ENCODE measurements around the gene SF3A2. TPM values are rescaled to one million over a fixed set of nuclear protein-coding genes. Genes with fewer than 3 reads are reported as not detected.

Gene SF3A2
- total and polyA plus RNA-seq, 2 experiments from 2014 or later, result 67.7 to 128 TPM

DNA sequence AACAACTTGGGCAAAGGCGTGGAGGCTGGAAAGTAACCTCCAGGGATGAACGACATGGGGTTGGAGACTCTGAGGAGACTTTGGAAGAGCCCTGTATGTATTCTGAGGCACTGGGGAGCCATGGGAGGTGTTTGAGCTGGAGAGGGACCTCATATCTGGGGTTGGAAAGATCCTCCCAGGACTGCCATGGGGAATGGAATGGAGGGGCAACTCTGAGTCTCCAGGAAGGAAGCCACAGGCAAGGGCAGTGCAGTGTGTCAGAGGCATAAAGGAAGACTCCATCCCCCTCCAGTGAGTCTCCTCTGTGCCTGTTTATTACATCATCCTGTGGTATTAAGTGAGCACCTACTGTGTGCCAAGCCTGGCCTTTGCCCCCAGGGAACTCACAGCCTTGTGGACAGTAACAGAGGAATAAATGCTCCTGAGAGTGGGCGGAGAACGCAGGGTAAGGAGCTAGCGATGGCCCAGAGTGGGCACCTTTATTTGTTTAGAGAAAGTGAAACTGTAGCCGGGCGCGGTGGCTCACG is 37.6 kb downstream of the SF3A2 start:
- Histone ChIP-seq H3K27ac (ENCODE audit: low read depth) (0 out of 2 replicates have a peak overlapping the region, but pooled peaks have one; percentile 9), H3K9me2 (ENCODE audit: insufficient read depth) (no peaks in the 10 kb centered on the region), H3F3A (replicated peaks; ENCODE audit: low read depth) (peaks cover 37% of the 10 kb centered on the region), H3K4me2 (no peak overlapping the region), H2AFZ (no peak overlapping the region), H4K20me1 (replicated peaks; ENCODE audit: insufficient read depth) (peaks cover 27% of the 10 kb centered on the region), H3K79me2 (replicated peaks; ENCODE audit: insufficient read depth) (peaks cover 47% of the 10 kb centered on the region), H3K27me3 (ENCODE audit: insufficient read depth) (no peaks in the 10 kb centered on the region), H3K4me1 (ENCODE audit: insufficient read depth) (peaks cover 18% of the 10 kb centered on the region), H3K4me3 (no peak overlapping the region), H3K36me3 (ENCODE audit: insufficient read depth) (peaks cover 4% of the 10 kb centered on the region; the same call in 1 of the 2 replicates)
- Mint-ChIP-seq H3K27ac (peak overlapping the region; percentile 87), H3K9me3 (peaks cover 7% of the 10 kb centered on the region; the same call in 2 of the 3 replicates), H3K36me3 (ENCODE audit: low read depth) (peaks cover 37% of the 10 kb centered on the region), H3K4me1 (peaks cover 23% of the 10 kb centered on the region), H3K4me3 (peak overlapping the region; percentile 63; the same call in 1 of the 3 replicates), H3K27me3 (ENCODE audit: insufficient read depth, low read depth, poor library complexity) (peaks cover 27% of the 10 kb centered on the region)
- DNase-seq (ENCODE audit: low spot score), result no peak
- ATAC-seq, result no peak
- TF ChIP-seq CREB1 (CRISPR knock-in tag; IDR thresholded peaks at IDR 0.05; ENCODE audit: low read depth) (no peak), ZNF114 (CRISPR knock-in tag; IDR thresholded peaks at IDR 0.05) (no peak), STAT1 (IDR thresholded peaks at IDR 0.05; ENCODE audit: unreplicated experiment) (no peak), EZH2 (IDR thresholded peaks at IDR 0.05; ENCODE audit: low read depth, unreplicated experiment) (no peak), EZH2phosphoT487 (IDR thresholded peaks at IDR 0.05; ENCODE audit: unreplicated experiment) (no peak), ZNF331 (CRISPR knock-in tag; IDR thresholded peaks at IDR 0.05; ENCODE audit: low read depth) (no peak), JUNB (IDR thresholded peaks at IDR 0.05; ENCODE audit: unreplicated experiment) (no peak), NANOG (IDR thresholded peaks at IDR 0.05; ENCODE audit: borderline replicate concordance) (no peak)
- TF ChIP-seq, protein P1, sequence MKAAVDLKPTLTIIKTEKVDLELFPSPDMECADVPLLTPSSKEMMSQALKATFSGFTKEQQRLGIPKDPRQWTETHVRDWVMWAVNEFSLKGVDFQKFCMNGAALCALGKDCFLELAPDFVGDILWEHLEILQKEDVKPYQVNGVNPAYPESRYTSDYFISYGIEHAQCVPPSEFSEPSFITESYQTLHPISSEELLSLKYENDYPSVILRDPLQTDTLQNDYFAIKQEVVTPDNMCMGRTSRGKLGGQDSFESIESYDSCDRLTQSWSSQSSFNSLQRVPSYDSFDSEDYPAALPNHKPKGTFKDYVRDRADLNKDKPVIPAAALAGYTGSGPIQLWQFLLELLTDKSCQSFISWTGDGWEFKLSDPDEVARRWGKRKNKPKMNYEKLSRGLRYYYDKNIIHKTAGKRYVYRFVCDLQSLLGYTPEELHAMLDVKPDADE (IDR thresholded peaks at IDR 0.05), result no peak
- TF ChIP-seq, protein P2, sequence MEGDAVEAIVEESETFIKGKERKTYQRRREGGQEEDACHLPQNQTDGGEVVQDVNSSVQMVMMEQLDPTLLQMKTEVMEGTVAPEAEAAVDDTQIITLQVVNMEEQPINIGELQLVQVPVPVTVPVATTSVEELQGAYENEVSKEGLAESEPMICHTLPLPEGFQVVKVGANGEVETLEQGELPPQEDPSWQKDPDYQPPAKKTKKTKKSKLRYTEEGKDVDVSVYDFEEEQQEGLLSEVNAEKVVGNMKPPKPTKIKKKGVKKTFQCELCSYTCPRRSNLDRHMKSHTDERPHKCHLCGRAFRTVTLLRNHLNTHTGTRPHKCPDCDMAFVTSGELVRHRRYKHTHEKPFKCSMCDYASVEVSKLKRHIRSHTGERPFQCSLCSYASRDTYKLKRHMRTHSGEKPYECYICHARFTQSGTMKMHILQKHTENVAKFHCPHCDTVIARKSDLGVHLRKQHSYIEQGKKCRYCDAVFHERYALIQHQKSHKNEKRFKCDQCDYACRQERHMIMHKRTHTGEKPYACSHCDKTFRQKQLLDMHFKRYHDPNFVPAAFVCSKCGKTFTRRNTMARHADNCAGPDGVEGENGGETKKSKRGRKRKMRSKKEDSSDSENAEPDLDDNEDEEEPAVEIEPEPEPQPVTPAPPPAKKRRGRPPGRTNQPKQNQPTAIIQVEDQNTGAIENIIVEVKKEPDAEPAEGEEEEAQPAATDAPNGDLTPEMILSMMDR (conservative IDR thresholded peaks at IDR 0.05; ENCODE audit: low read depth in 2 of 2), result no peak
- TF ChIP-seq, protein P3, sequence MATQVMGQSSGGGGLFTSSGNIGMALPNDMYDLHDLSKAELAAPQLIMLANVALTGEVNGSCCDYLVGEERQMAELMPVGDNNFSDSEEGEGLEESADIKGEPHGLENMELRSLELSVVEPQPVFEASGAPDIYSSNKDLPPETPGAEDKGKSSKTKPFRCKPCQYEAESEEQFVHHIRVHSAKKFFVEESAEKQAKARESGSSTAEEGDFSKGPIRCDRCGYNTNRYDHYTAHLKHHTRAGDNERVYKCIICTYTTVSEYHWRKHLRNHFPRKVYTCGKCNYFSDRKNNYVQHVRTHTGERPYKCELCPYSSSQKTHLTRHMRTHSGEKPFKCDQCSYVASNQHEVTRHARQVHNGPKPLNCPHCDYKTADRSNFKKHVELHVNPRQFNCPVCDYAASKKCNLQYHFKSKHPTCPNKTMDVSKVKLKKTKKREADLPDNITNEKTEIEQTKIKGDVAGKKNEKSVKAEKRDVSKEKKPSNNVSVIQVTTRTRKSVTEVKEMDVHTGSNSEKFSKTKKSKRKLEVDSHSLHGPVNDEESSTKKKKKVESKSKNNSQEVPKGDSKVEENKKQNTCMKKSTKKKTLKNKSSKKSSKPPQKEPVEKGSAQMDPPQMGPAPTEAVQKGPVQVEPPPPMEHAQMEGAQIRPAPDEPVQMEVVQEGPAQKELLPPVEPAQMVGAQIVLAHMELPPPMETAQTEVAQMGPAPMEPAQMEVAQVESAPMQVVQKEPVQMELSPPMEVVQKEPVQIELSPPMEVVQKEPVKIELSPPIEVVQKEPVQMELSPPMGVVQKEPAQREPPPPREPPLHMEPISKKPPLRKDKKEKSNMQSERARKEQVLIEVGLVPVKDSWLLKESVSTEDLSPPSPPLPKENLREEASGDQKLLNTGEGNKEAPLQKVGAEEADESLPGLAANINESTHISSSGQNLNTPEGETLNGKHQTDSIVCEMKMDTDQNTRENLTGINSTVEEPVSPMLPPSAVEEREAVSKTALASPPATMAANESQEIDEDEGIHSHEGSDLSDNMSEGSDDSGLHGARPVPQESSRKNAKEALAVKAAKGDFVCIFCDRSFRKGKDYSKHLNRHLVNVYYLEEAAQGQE (IDR thresholded peaks at IDR 0.05; ENCODE audit: unreplicated experiment), result no peak

Data from GM23338 (cell line).